GM13976 (cell line): ENCODE measurements around the gene RUNX3.
A peak's percentile ranks its signal among the peaks of the same experiment; 100 is the strongest.

Source experiments
- DNase-seq: peaks from one replicate; pipeline ENCODE4 v3.0.0; 2012; ENCODE audit warnings: low spot score
- CTCF ChIP-seq: IDR thresholded peaks from 2 replicates; pipeline ENCODE4 v1.5.1; 2012; ENCODE audit warnings: borderline replicate concordance, mild to moderate bottlenecking; ENCODE audit not compliant: insufficient read depth; ENCODE audit errors: extremely low read depth, missing control alignments, control extremely low read depth
- in situ Hi-C: fragments of 300-500 bp; cut with MboI; formaldehyde crosslinking; loops from one replicate; pipeline ENCODE4 v1.12.0; 2022; ENCODE audit warnings: low sequenced_read_pairs, mixed read lengths, inconsistent platforms; ENCODE audit not compliant: unreplicated experiment

Gene RUNX3

DNA sequence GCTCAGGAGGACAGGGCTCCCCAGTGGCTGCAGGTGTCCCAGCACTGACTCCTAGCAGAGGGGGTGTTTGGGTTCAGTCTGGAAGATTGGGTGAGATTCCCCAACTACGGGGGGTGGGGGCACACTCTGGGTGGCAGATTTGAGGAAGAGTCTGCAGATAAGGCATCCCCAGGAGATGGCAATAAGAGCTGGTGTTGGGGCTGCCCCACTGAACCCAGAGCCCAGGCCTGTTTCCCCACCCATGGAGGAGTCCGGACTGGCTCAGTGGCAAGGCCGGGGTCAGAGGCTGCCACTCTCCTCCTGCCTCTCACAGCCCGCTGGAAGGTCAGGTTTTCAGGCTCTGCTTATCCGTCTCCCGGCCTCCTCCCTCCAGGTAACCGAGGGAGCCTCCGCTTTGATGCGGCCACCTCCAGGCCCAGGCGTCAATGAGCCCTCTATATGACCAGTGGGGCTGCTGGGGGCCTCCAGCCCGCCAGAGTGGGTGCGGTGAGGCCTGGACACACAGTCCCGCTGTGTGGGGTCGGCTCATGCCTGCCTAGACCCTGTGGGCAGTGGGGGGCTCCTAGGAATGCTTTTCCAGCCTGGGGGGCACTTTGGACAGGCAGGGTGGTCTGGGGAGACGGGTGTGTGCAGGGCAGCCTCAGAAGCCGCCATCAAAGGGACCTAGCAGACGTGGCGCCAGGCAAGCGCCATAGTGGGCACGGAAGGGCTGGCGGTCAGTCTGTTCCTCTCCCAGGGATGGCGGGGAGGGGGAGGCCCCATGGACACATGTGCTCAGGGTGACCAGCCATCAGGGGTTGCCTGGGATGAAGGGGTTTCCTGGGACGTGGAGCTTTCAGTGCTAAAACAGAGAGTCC, 28.9 kb upstream of the RUNX3 start:
- TF ChIP-seq CTCF, result no peak
- DNase-seq, result no peak
- in situ Hi-C loops, result no loop called here

- in situ Hi-C loops, result no loop called here
- DNase-seq, result no peak
- TF ChIP-seq CTCF, result no peak
Measured at GRCh38 chr1:24957808-24958752, 28.0 kb upstream of the RUNX3 start.

DNA sequence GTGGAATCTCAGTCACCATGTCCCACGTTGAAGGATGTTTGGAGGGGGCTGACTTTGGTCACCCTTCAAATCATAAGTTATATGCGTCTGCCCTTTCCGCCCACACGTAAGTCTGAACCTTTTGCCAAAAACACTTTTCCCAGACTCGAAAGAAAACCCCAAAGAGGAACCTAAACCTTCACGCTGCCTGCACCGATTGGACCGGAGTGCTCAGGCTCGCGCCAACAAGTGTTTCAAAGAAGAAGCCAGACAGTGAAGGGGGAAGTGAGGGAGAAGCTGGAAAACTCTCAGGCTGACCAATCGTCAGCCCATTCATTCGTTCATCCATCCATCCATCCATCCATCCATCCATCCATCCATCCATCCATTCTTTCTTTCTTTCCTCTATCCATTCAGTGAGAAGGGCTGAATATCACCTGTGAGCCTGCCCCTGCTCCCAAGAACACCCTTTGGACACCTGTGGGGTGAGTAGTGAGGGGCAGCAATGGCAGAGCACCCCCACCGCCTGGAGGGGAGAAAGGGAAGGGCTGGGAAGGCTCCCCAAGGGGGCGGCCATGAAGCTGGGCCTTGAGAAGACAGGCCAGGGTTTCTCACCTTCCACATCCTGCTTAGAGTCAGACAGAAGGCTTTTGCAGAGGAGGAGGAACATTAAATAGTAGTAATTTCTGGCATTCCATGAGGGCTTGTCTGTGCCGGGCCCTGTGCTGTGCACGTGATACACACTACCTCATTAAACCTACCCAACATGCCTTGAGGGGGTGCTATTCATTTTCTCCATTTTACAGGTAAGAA, 27.1 kb upstream of the RUNX3 start:
- no peak for DNase-seq
- TF ChIP-seq CTCF, result no peak
- in situ Hi-C loops, result no loop called here

GRCh38 chr1:24955779-24956365, 25.8 kb upstream of the RUNX3 start:
- in situ Hi-C loops, result no loop called here

GRCh38 chr1:24955161-24955560, 25.1 kb upstream of the RUNX3 start:
- in situ Hi-C loops, result no loop called here
- DNase-seq, result peak; percentile 66
- no peak for TF ChIP-seq CTCF

More at GRCh38 chr1:24955779-24956365, 25.8 kb upstream of the RUNX3 start:
- no peak for DNase-seq
- TF ChIP-seq CTCF, result no peak

DNA sequence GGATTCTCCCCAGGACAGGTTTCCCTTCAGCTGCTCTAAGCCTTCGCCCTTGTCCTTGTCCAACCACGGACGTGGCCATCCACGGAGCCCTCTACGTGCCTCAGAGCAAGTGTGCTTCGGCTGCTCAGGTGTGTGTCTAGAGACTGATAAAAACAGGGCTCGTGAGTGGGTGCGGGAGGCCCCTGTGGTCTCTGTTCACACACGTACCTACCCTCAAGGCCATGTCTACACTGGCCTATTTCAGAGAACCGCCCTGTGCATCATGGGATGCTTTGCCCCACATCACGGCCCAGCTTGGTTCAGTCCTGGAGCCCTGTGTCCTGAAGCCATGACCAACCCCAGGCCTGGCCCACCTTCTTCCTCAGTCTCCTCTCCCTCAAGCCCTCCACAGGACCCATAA, 24.6 kb upstream of the RUNX3 start:
- in situ Hi-C loops, result no loop called here
- no peak for TF ChIP-seq CTCF
- DNase-seq, result no peak
